GM12801 (cell line): Measurements from ENCODE around the gene PLXDC2.

Source experiments
- TF ChIP-seq, protein P1 (sequence below): IDR thresholded peaks from one replicate; pipeline ENCODE4 v1.5.1; 2011; ENCODE audit warnings: control low read depth; ENCODE audit not compliant: insufficient read length; ENCODE audit errors: extremely low read depth

The PLXDC2 gene

GRCh38 chr10:19986591-19986990 lies 170.4 kb downstream of the PLXDC2 start:
- TF ChIP-seq, protein P1, sequence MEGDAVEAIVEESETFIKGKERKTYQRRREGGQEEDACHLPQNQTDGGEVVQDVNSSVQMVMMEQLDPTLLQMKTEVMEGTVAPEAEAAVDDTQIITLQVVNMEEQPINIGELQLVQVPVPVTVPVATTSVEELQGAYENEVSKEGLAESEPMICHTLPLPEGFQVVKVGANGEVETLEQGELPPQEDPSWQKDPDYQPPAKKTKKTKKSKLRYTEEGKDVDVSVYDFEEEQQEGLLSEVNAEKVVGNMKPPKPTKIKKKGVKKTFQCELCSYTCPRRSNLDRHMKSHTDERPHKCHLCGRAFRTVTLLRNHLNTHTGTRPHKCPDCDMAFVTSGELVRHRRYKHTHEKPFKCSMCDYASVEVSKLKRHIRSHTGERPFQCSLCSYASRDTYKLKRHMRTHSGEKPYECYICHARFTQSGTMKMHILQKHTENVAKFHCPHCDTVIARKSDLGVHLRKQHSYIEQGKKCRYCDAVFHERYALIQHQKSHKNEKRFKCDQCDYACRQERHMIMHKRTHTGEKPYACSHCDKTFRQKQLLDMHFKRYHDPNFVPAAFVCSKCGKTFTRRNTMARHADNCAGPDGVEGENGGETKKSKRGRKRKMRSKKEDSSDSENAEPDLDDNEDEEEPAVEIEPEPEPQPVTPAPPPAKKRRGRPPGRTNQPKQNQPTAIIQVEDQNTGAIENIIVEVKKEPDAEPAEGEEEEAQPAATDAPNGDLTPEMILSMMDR: no peak

DNA sequence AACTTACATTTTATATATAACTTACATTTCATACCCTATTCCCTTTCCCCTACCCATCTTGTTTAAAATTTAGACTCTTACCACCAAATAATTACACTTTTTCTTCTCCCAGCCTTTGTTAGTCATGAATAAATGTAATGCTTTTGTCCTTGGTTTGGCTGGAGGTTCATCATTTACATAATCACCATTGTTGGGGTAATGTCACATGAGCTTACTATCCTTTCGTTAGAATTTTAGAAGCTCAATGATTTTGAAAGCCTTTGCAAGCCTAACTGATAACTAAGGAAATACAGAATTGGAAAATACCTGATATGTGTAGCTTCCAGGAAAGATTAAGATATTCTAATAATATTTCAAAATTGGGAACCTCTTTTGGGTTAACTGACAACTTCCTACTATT lies 171.7 kb downstream of the PLXDC2 start:
- TF ChIP-seq, protein P1: no peak

DNA sequence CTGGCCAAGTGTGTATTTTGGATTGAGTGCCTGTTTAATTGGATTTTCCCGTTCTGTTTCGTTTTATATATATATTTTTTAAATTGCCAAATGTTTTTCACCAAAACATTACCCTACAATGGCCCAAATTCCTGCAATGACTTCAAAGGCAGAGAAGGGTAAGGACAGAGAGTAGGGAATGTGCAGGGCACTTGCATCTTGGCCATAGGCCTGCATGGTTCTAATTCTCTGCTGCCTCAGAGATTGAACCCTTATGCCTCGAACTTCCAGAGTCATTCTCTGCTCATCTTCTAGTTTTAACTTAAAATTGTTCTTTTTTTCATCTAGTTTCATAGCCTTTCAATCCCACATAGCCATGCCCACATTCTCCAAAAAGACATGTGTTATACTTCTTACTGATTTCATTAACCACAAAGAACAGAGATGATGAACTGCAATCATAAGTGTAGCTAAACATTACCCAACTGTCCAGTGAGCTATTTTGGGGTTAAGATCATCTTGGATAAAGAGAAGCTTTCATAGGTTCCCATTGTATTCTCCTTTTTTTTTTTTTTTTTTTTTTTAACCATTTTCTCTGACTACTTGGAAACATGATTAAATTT lies 177.6 kb downstream of the PLXDC2 start:
- TF ChIP-seq, protein P1: no peak

- TF ChIP-seq, protein P1: no peak
Observed at GRCh38 chr10:19998482-19998881, 182.2 kb downstream of the PLXDC2 start.

GRCh38 chr10:19999431-19999830 lies 183.2 kb downstream of the PLXDC2 start:
- TF ChIP-seq, protein P1: no peak

DNA sequence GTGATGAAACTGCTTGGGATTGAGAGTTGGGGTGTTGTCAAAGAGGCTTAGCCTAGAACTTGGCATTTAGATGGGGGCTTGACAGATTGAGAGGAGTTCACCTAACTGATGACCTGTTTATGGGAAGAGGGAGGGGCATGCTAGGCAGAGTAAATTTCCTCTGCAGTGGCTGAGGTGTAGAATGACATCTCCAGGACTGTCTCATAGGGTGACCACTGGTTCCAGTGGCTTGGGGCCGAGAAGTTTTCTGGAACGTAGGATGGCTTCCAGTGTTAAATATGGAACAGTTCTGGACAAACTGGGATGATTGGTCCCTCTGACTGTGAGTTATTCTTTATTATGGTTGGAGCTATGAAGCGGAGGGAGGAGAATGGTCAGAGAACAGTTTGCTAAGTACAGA lies 186.4 kb downstream of the PLXDC2 start:
- TF ChIP-seq, protein P1: no peak

- TF ChIP-seq, protein P1: no peak
Observed at GRCh38 chr10:20004087-20004523, 187.9 kb downstream of the PLXDC2 start.

DNA sequence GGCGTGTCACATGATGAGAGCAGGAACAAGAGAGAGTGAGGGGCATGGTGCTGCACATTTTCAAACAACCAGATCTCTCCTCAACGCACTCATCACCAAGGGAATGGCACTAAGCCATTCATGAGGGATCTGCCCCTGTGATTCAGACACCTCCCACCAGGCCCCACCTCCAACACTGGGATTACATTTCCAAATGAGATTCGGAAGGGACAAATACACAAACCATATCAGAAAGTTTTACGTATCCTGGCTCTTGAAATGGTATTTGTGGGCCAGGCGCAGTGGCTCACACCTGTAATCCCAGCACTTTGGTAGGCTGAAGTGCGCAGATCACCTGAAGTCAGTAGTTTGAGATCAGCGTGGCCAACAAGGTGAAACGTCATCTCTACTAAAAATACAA lies 189.4 kb downstream of the PLXDC2 start:
- TF ChIP-seq, protein P1: no peak
